Measurements from ENCODE around the gene GALR2.

The GALR2 gene

GRCh38 chr17:76080768-76081287 is 6.2 kb downstream of the GALR2 start:
- no peak for DNase-seq

- no peak for DNase-seq
These were observed 7.0 kb downstream of the GALR2 start for GRCh38 chr17:76081295-76082210.

- DNase-seq, result no peak
These were observed 8.0 kb downstream of the GALR2 start for GRCh38 chr17:76082326-76083251.

GRCh38 chr17:76083536-76084182 is 9.1 kb downstream of the GALR2 start:
- no peak for DNase-seq

GRCh38 chr17:76085066-76085730 is 10.6 kb downstream of the GALR2 start:
- DNase-seq, result no peak

- DNase-seq, result no peak
These were observed 11.3 kb downstream of the GALR2 start for GRCh38 chr17:76085731-76086366.

GRCh38 chr17:76086384-76086783 is 11.8 kb downstream of the GALR2 start:
- DNase-seq, result no peak

- DNase-seq, result no peak
These were observed 12.9 kb downstream of the GALR2 start for GRCh38 chr17:76087531-76087930.

GRCh38 chr17:76088041-76088867 is 13.7 kb downstream of the GALR2 start:
- no peak for DNase-seq

- no peak for DNase-seq
These were observed 14.4 kb downstream of the GALR2 start for GRCh38 chr17:76088868-76089576.

- no peak for DNase-seq
These were observed 15.3 kb downstream of the GALR2 start for GRCh38 chr17:76089680-76090516.

GRCh38 chr17:76090517-76091129 is 16.0 kb downstream of the GALR2 start:
- no peak for DNase-seq

- no peak for DNase-seq
These were observed 17.1 kb downstream of the GALR2 start for GRCh38 chr17:76091526-76092286.

- no peak for DNase-seq
These were observed 18.2 kb downstream of the GALR2 start for GRCh38 chr17:76092526-76093413.

- no peak for DNase-seq
These were observed 19.5 kb downstream of the GALR2 start for GRCh38 chr17:76094046-76094445.

GRCh38 chr17:76095943-76096342 is 21.4 kb downstream of the GALR2 start:
- no peak for DNase-seq

Data from CD4-positive, alpha-beta T cell treated with Interleukin-21 for 1 hour (primary cell).